Measurements from ENCODE around the gene LZTR1.

LZTR1 gene

DNA sequence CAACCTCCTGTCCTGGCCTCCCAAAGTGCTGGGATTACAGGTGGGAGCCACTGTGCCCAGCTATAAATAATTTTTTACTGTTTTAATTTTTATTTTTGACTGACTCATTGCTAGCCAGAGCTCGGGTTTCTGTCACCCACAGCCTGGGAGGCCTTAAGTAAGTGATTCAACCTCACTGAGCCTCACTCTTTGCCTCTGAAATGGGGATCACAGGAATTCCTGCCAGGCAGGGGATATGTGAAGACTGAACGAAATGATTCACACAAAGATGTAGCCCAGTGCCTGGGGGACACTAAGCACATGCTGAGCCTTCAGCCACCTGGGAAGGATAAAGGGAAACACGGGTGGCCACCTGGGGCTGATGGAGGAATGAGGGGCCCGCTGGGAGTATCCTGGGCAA, 59.8 kb downstream of the LZTR1 start:
- TF ChIP-seq, protein P1, sequence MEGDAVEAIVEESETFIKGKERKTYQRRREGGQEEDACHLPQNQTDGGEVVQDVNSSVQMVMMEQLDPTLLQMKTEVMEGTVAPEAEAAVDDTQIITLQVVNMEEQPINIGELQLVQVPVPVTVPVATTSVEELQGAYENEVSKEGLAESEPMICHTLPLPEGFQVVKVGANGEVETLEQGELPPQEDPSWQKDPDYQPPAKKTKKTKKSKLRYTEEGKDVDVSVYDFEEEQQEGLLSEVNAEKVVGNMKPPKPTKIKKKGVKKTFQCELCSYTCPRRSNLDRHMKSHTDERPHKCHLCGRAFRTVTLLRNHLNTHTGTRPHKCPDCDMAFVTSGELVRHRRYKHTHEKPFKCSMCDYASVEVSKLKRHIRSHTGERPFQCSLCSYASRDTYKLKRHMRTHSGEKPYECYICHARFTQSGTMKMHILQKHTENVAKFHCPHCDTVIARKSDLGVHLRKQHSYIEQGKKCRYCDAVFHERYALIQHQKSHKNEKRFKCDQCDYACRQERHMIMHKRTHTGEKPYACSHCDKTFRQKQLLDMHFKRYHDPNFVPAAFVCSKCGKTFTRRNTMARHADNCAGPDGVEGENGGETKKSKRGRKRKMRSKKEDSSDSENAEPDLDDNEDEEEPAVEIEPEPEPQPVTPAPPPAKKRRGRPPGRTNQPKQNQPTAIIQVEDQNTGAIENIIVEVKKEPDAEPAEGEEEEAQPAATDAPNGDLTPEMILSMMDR (IDR thresholded peaks at IDR 0.05): no peak
- no peak for DNase-seq
- Mint-ChIP-seq H3K36me3 (ENCODE audit: low read depth) (no peaks in the 10 kb centered on the region), H3K9me3 (no peaks in the 10 kb centered on the region), H3K4me3 (no peak overlapping the region), H3K27ac (no peak overlapping the region), H3K27me3 (ENCODE audit: low read depth, poor library complexity) (peaks cover 10% of the 10 kb centered on the region), H3K4me1 (peaks cover 36% of the 10 kb centered on the region)

DNA sequence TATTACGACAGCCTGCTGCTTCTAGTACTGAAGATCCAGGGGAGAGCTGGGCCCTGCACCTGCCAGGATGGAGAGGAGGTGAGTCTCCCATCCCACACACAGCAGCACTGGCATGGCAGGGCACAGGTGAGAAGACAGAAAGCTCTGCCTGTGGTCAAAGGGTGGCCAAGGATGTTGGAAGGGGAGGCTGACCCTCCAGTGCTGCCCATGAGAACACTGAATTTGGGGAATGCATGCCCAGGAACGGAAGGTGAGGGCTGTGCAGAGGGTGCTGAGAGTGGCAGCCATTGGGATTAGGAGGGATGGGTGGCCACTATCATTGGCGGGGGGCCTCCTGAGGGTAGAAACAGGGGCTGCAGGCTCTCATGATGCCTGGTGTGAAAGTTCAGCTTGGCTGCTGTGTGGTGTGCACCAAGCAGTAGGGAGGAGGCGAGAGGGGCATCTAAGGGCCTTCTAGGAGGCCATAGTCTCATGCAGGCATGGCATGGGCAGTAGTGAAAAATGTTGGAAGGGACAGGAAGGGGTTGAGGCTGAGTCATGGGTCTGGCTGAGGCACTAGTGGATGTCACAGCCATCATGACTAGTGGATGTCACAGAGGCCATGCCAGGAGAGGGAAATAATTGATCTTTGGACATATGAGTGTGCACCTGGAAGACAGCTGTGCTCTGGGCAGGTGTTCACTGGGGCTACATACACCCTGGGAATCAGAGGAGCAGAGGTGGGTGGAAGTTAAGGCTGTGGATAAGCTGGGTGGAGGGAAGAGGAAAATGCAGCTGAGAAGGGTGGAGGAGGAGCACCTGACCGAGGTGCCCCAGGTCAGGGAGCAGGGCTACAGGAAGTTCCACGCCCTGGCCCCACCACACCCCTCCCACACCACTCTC, 61.1 kb downstream of the LZTR1 start:
- Mint-ChIP-seq H3K36me3 (ENCODE audit: low read depth) (no peaks in the 10 kb centered on the region), H3K27me3 (ENCODE audit: low read depth, poor library complexity) (peaks cover 5% of the 10 kb centered on the region), H3K27ac (no peak overlapping the region), H3K4me1 (peaks cover 36% of the 10 kb centered on the region), H3K9me3 (no peaks in the 10 kb centered on the region), H3K4me3 (peak overlapping the region; percentile 64)
- TF ChIP-seq, protein P1 (IDR thresholded peaks at IDR 0.05): no peak
- no peak for DNase-seq

DNA sequence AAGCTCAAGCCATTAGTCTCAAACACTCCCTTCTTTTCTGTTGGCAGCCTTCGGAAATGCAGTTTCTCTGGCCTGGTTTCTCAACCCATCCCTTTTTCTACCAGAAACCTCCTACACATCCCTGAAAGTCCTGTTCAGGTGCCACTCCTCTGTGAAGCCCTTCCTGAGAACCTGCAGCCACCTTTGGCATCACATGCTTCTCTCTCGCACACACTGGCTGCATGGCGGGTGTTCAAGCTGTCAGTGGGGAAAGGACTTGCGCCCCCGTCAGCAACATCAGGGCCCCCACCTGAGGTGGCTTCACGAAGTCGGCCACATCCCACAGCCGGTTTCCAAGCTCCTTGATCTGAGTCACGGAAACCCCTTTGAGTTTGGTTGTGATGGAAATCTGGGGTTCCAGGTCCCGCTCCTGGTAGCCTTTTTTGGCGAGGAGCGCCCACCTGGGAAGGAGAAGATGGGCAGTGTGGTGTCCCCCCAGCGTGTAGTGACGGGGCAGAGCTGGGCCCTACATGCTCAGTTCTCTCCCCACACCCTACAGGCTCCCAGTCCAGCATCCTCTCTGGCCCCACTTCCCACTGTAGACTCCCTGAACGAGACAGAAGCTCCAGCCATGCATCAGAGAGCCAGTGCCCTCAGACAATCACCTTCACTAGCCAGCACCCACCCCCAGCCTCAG, 61.9 kb downstream of the LZTR1 start:
- Mint-ChIP-seq H3K27ac (no peak overlapping the region), H3K36me3 (ENCODE audit: low read depth) (no peaks in the 10 kb centered on the region), H3K4me3 (peak overlapping the region; percentile 32), H3K4me1 (peaks cover 36% of the 10 kb centered on the region), H3K9me3 (no peaks in the 10 kb centered on the region), H3K27me3 (ENCODE audit: low read depth, poor library complexity) (peaks cover 5% of the 10 kb centered on the region)
- no peak for DNase-seq
- TF ChIP-seq, protein P1 (IDR thresholded peaks at IDR 0.05): no peak

DNA sequence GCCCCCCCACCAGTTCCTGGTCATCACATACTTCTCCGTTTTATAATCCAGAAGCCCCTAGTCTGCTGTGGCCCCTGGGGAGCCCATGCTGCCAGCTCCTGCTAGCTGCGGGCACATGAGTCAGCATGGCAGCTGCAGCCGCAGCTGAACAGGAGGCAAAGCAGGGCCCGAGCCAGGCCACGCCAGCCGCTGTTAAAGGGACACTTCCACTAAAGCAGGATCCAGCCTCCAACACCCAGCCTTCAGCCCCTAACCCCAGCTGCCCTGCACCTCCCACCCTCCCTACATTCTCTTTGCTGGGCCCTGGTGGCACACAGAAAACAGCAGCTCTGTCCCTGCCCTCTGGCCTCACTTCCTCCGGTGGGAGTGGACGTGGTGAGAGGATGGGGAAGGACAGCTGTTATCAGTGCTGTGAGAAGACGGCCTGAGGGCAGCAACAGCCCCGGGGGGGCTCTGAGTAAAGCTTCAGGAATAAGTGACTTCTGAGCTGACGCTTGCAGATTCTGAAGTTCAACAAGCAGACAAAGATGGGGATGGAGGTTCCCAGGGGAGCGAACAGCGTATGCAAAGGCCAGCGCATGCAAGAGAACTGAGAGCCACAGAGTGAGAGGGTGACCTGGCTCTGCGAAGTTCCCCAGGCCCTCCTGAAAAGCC, 63.0 kb downstream of the LZTR1 start:
- Mint-ChIP-seq H3K4me3 (peak overlapping the region; percentile 88), H3K27ac (peak overlapping the region; percentile 99), H3K9me3 (no peaks in the 10 kb centered on the region), H3K36me3 (ENCODE audit: low read depth) (no peaks in the 10 kb centered on the region), H3K4me1 (peaks cover 36% of the 10 kb centered on the region), H3K27me3 (ENCODE audit: low read depth, poor library complexity) (peaks cover 10% of the 10 kb centered on the region)
- TF ChIP-seq, protein P1 (IDR thresholded peaks at IDR 0.05): no peak
- DNase-seq: peak; percentile 24

DNA sequence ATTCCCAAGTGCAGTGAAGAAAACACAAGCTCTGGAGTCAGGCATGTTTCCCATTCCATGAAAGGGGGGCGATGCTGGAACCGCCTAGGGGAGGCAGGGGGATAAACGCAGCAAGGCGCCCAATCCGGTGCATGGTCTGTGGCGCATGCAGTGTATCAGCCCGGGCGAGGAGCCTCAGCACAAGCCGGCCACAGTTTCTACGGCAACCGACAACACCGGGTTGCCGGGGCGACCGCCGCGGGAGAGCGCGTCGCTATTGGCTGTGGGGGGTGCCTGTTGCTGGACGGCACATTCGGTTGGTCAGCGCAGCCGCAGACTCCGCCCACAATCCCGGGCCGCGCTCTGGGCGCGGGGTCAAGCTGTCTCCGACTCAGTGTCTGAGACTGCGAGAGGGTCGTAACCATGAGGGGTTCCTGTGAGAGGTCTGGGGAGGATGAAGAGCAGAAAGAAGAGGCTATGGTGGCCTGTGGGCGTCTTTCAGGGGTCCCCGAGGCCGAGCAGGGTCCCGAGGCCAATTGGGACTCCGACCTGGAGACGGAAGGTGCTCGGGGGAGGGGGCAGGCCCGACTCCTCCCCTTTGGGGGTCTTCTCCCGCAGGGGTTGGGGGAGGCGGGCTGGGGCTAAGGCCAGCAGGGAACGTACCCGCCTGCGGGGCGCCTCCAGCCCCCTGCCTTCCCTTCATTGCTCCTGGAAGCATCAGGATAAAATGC, 63.6 kb downstream of the LZTR1 start, which contains the start of gene LRRC74B:
TSS of gene LRRC74B (plus strand) at position 362 of the 710 bp plus-strand sequence. CDS start at position 403, 41 bp downstream.
- Mint-ChIP-seq H3K27ac (peak within 1 kb of the TSS; percentile 99), H3K4me1 (peaks cover 36% of the 10 kb centered on the region), H3K4me3 (peak within 1 kb of the TSS; percentile 88), H3K9me3 (no peaks in the 10 kb centered on the region), H3K36me3 (ENCODE audit: low read depth) (no peaks in the 10 kb centered on the region), H3K27me3 (ENCODE audit: low read depth, poor library complexity) (peaks cover 8% of the 10 kb centered on the region)
- TF ChIP-seq, protein P1 (IDR thresholded peaks at IDR 0.05): no peak
- peak; percentile 98 for DNase-seq

All from nephron progenitor cell (in vitro differentiated cells).